Thoracic aorta (tissue), 2 donors: ENCODE measurements around the gene HDDC2. TPM values are rescaled to one million over a fixed set of nuclear protein-coding genes. Genes with fewer than 3 reads are reported as not detected.

Experiments used
- ATAC-seq: fragments of 150-250 bp; one replicate; pipeline ENCODE4 v1.8.0; 2017; ENCODE audit warnings: low read depth; ENCODE audit not compliant: insufficient number of reproducible peaks, low FRiP score
- DNase-seq: peaks from one replicate; pipeline ENCODE4 v3.0.0-alpha.2; 2020; ENCODE audit warnings: low spot score
- H3K27ac ChIP-seq, 2 donors: fragments of 200-600 bp; sonication (generic); 1 replicate in 1 of 2; 2 replicates in 1 of 2; pipeline ENCODE4 v1.5.1; 2016; ENCODE audit warnings: mild to moderate bottlenecking in 2 of 2, moderate library complexity in 2 of 2
- H3K27me3 ChIP-seq: fragments of 200-600 bp; sonication (generic); replicated peaks from 2 replicates; pipeline ENCODE4 v1.6.0; 2016; ENCODE audit warnings: mild to moderate bottlenecking; ENCODE audit not compliant: insufficient read depth
- H3K36me3 ChIP-seq: fragments of 200-600 bp; sonication (generic); one replicate; pipeline ENCODE4 v1.5.1; 2016
- H3K4me1 ChIP-seq, 2 donors: fragments of 200-600 bp; sonication (generic); 1 replicate in 1 of 2; 2 replicates in 1 of 2; pipeline versions ENCODE4 v1.5.1 to v1.6.0; 2016; ENCODE audit warnings: low read depth in 2 of 2, mild to moderate bottlenecking in 1 of 2; ENCODE audit not compliant: control insufficient read depth in 1 of 2
- H3K4me3 ChIP-seq: fragments of 200-600 bp; sonication (generic); 2 replicates; pipeline ENCODE4 v1.5.1; 2016; ENCODE audit warnings: mild to moderate bottlenecking
- H3K9me3 ChIP-seq: fragments of 200-600 bp; sonication (generic); 2 replicates; pipeline ENCODE4 v1.5.1; 2016
- total RNA-seq, 2 donors: library from RNA; depleted of rRNA; stranded (reverse); fragments of >200 nt; gene quantifications; one replicate each; pipeline versions ENCODE4 v1.1.0 to v1.2.3, GENCODE V29; 2016
- TF ChIP-seq, protein P1 (sequence below): fragments of 200-600 bp; sonication (generic); IDR thresholded peaks from one replicate; pipeline ENCODE4 v1.5.1; 2019; ENCODE audit warnings: antibody characterized with exemption

The HDDC2 gene
- total RNA-seq, 2 donors from 2014 or later, result 39.9 TPM

DNA sequence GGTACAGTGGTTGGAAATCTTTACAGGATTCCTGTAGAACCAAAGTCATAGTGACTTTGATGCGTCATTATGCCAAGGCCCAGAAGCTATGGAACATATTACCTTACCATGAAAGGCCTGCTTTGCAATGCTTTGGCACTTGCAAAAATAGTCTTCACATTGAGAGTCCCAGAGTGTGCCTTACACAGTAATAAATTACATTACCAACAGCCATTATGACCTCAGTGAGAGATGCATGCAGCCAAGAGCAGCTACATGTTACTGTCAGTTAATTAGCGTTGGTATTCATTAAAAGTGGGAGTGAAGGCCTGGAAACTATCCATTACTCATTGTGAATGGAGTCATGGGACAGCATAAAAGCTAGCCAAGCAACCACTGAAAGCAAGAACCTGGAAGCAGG is 39.2 kb upstream of the HDDC2 start:
- TF ChIP-seq, protein P1, sequence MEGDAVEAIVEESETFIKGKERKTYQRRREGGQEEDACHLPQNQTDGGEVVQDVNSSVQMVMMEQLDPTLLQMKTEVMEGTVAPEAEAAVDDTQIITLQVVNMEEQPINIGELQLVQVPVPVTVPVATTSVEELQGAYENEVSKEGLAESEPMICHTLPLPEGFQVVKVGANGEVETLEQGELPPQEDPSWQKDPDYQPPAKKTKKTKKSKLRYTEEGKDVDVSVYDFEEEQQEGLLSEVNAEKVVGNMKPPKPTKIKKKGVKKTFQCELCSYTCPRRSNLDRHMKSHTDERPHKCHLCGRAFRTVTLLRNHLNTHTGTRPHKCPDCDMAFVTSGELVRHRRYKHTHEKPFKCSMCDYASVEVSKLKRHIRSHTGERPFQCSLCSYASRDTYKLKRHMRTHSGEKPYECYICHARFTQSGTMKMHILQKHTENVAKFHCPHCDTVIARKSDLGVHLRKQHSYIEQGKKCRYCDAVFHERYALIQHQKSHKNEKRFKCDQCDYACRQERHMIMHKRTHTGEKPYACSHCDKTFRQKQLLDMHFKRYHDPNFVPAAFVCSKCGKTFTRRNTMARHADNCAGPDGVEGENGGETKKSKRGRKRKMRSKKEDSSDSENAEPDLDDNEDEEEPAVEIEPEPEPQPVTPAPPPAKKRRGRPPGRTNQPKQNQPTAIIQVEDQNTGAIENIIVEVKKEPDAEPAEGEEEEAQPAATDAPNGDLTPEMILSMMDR, result no peak
- H3K4me3 ChIP-seq, result no peak overlapping the region
- ATAC-seq (no peak), DNase-seq (no peak)
- no peaks in the 10 kb centered on the region for H3K9me3 ChIP-seq
- no peaks in the 10 kb centered on the region for H3K36me3 ChIP-seq
- no peak overlapping the region for H3K27ac ChIP-seq
- peaks cover 3 to 23% of the 10 kb centered on the region in 2 donors for H3K4me1 ChIP-seq
- H3K27me3 ChIP-seq, result no peaks in the 10 kb centered on the region

DNA sequence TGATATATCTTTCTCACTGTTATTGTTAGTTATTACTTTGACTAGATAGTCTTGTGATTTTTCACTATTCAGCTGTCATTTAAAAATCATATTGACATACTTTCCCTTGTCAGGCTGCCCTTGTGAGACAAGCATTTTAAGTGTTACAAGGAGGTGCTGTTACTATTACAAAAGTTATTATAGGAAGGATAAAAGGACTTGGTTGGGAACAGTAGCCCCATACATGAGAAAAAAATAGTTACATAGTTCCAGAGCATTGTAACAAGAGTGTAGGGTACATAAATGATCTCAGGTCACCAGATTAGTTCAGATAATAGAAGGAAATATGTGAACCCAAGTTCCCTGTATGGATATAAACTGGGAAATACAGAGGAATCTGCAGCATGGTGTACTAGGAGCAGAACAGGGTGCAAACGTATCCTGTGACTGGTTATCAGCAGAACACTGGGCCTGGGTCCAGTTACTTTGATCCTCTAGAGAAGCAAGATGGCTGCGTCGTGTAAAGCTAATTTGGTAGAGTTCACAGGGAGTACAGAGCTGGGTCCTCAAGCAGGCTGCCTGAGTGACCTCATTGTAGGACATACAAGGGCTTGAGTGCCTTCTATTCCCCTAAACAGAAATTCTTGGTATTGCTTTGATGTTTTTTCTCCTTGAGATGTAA is 38.5 kb upstream of the HDDC2 start:
- H3K4me1 ChIP-seq, result peaks cover 3 to 17% of the 10 kb centered on the region in 2 donors
- H3K36me3 ChIP-seq, result no peaks in the 10 kb centered on the region
- no peaks in the 10 kb centered on the region for H3K9me3 ChIP-seq
- no peak for DNase-seq
- no peak overlapping the region for H3K4me3 ChIP-seq
- no peaks in the 10 kb centered on the region for H3K27me3 ChIP-seq
- no peak for ATAC-seq
- TF ChIP-seq, protein P1, result no peak
- H3K27ac ChIP-seq, result no peak overlapping the region

DNA sequence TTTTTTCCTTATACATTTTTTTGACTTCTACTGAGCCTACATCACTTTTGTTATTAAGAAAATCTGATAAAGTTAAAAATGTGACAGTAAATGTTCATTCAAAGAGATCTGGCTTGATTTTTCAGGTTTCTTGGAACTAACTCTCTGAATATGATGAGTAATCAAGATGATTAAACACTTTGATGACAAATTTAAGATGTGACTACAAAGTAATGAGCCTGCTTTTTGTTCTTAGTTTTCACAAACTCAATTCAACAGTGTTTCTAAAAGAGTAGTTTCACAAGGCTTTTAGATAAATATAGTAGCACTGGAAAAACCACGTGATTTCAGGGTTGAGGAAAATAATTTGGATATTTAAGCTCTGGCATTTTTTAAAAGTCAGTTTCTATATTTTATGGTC is 37.9 kb upstream of the HDDC2 start:
- TF ChIP-seq, protein P1, result no peak
- DNase-seq, result no peak
- H3K9me3 ChIP-seq, result no peaks in the 10 kb centered on the region
- H3K36me3 ChIP-seq, result no peaks in the 10 kb centered on the region
- no peak for ATAC-seq
- no peak overlapping the region for H3K4me3 ChIP-seq
- H3K27ac ChIP-seq, result no peak overlapping the region
- peaks cover 3 to 17% of the 10 kb centered on the region in 2 donors for H3K4me1 ChIP-seq
- H3K27me3 ChIP-seq, result no peaks in the 10 kb centered on the region

DNA sequence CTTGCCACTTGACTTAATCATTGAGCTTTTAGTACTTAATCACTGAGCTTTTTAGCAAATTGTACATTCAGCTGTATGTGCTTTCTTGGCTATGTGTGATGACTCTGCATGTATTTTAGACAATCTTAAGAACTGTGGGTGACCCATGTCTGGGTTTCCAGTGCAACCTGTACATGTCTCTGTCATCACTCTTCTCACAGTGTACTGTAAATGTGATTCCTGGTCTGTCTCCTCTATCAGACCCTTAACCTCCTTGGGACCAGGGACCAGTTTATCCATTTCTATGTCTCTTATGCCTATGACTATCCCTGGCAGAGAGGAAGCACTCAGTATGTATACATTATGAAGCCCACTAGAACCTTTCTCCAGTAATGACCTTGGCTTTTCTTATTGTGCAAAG is 36.6 kb upstream of the HDDC2 start:
- no peak for ATAC-seq
- no peaks in the 10 kb centered on the region for H3K9me3 ChIP-seq
- no peak overlapping the region for H3K27ac ChIP-seq
- H3K4me3 ChIP-seq, result no peak overlapping the region
- DNase-seq, result no peak
- peaks cover 3 to 17% of the 10 kb centered on the region in 2 donors for H3K4me1 ChIP-seq
- no peaks in the 10 kb centered on the region for H3K27me3 ChIP-seq
- H3K36me3 ChIP-seq, result no peaks in the 10 kb centered on the region
- TF ChIP-seq, protein P1, result no peak

DNA sequence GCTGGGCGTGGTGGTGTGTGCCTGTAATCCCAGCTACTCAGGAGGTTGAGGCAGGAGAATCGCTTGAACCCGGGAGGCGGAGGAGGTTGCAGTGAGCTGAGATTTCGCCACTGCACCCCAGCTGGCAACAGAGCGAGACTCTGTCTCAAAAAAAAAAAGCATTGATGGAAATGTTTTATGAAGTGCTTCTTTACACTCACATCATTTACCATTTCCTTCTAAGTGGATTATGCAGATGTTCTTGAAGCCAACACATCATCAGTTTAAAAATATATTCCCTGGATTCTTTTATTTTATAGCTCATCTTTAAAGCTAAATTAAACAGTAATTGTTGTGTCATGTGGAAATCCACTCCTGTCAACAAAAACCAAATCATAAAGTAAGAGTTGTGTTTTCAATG is 35.9 kb upstream of the HDDC2 start:
- no peaks in the 10 kb centered on the region for H3K9me3 ChIP-seq
- no peak for DNase-seq
- no peak overlapping the region for H3K27ac ChIP-seq
- peaks cover 3 to 20% of the 10 kb centered on the region in 2 donors for H3K4me1 ChIP-seq
- no peak overlapping the region for H3K4me3 ChIP-seq
- TF ChIP-seq, protein P1, result no peak
- H3K36me3 ChIP-seq, result no peaks in the 10 kb centered on the region
- no peak for ATAC-seq
- no peaks in the 10 kb centered on the region for H3K27me3 ChIP-seq
